Measurements from ENCODE around the gene MAP9.

Gene MAP9

DNA sequence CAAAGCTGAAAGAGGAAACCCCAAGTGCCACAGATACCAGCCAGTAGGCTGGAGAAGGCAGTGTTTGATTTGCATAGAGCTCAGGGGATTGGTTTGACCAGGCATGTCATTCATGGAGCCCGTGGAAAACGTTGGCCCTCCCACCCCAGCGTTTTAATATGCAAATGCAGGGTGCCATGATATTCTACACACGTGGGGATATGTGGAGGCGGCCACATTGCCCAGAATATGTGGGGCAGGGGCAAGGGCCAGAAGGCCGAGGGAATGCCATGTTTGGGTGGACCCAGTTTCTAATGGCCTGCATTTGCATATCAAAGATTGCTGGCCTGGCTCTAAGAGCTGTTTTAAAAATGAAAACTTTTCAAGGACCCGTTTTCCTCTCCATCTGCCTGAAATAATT is 71.1 kb downstream of the MAP9 start:
- H3K36me3 ChIP-seq (replicated peaks; ENCODE audit: low read depth, low read length) = no peaks in the 10 kb centered on the region
- H3K4me3 ChIP-seq (ENCODE audit: low read length) = no peak overlapping the region
- no peaks in the 10 kb centered on the region for H3K9me3 ChIP-seq (ENCODE audit: insufficient read depth, low read length)
- TF ChIP-seq EZH2phosphoT487 (IDR thresholded peaks at IDR 0.05; ENCODE audit: low read depth) = no peak
- TF ChIP-seq, protein P1, sequence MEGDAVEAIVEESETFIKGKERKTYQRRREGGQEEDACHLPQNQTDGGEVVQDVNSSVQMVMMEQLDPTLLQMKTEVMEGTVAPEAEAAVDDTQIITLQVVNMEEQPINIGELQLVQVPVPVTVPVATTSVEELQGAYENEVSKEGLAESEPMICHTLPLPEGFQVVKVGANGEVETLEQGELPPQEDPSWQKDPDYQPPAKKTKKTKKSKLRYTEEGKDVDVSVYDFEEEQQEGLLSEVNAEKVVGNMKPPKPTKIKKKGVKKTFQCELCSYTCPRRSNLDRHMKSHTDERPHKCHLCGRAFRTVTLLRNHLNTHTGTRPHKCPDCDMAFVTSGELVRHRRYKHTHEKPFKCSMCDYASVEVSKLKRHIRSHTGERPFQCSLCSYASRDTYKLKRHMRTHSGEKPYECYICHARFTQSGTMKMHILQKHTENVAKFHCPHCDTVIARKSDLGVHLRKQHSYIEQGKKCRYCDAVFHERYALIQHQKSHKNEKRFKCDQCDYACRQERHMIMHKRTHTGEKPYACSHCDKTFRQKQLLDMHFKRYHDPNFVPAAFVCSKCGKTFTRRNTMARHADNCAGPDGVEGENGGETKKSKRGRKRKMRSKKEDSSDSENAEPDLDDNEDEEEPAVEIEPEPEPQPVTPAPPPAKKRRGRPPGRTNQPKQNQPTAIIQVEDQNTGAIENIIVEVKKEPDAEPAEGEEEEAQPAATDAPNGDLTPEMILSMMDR (IDR thresholded peaks at IDR 0.05; ENCODE audit: low read depth, low read length) = no peak
- H3K4me1 ChIP-seq (ENCODE audit: low read length) = peaks cover 3% of the 10 kb centered on the region; the same call in 1 of the 2 replicates
- H2AFZ ChIP-seq (ENCODE audit: low read depth, low read length) = no peak overlapping the region
- H3K27ac ChIP-seq (ENCODE audit: low read length) = no peak overlapping the region
- no peak overlapping the region for H3K9ac ChIP-seq (ENCODE audit: low read length)
- H4K20me1 ChIP-seq (ENCODE audit: insufficient read depth, low read length) = no peaks in the 10 kb centered on the region
- no peak overlapping the region for H3K4me2 ChIP-seq (ENCODE audit: low read length)
- H3K27me3 ChIP-seq (ENCODE audit: low read depth, low read length) = no peaks in the 10 kb centered on the region
- H3K79me2 ChIP-seq (ENCODE audit: low read length) = no peaks in the 10 kb centered on the region

DNA sequence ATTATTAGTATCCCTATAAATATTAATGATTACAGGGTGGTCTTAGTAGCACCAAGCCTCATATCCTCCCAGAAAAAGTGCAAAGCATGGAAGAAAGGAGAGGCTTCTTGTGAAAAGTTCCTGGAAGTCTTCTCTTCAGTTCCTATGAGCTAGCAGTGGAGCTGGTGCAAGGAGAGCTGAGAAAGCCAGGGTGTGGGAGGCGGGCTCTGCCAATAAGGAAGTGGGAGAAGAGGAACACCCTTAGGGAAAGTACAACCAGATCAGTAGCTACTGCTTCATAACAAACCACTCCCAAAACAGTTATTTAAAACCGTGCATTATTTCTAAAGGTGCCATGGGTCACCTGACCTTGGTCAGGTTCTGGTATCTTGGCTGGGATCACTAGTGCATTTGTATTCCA is 72.4 kb downstream of the MAP9 start:
- Histone ChIP-seq H2AFZ (ENCODE audit: low read depth, low read length) (peak overlapping the region; percentile 25), H4K20me1 (ENCODE audit: insufficient read depth, low read length) (no peaks in the 10 kb centered on the region), H3K27me3 (ENCODE audit: low read depth, low read length) (no peaks in the 10 kb centered on the region), H3K36me3 (replicated peaks; ENCODE audit: low read depth, low read length) (no peaks in the 10 kb centered on the region), H3K9me3 (ENCODE audit: insufficient read depth, low read length) (no peaks in the 10 kb centered on the region), H3K9ac (ENCODE audit: low read length) (no peak overlapping the region), H3K27ac (ENCODE audit: low read length) (no peak overlapping the region), H3K79me2 (ENCODE audit: low read length) (no peaks in the 10 kb centered on the region), H3K4me2 (ENCODE audit: low read length) (0 out of 2 replicates have a peak overlapping the region, but pooled peaks have one; percentile 1), H3K4me3 (ENCODE audit: low read length) (no peak overlapping the region), H3K4me1 (ENCODE audit: low read length) (peaks cover 3% of the 10 kb centered on the region; the same call in 1 of the 2 replicates)
- no peak for TF ChIP-seq EZH2phosphoT487 (IDR thresholded peaks at IDR 0.05; ENCODE audit: low read depth)
- TF ChIP-seq, protein P1 (IDR thresholded peaks at IDR 0.05; ENCODE audit: low read depth, low read length) = no peak

DNA sequence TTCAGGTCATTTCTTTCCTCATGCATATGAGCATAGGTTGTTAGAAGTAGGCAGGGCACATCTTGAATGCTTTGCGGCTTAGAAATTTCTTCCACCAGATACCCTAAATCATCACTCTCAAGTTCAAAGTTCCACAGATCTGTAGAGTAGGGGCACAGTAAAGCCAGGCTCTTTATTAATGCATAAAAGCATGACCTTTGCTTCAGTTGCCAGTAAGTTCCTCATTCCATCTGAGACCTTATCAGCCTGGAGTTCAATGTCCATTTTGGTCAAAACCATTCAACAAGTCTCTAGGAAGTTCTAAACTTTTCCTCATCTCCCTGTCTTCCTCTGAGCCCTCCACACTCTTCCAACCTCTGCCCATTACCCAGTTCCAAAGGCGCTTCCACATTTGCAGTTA is 77.7 kb downstream of the MAP9 start:
- Histone ChIP-seq H3K27ac (ENCODE audit: low read length) (no peak overlapping the region), H3K4me2 (ENCODE audit: low read length) (no peak overlapping the region), H4K20me1 (ENCODE audit: insufficient read depth, low read length) (no peaks in the 10 kb centered on the region), H3K4me3 (ENCODE audit: low read length) (no peak overlapping the region), H3K36me3 (replicated peaks; ENCODE audit: low read depth, low read length) (no peaks in the 10 kb centered on the region), H3K9me3 (ENCODE audit: insufficient read depth, low read length) (peaks cover 8% of the 10 kb centered on the region), H3K79me2 (ENCODE audit: low read length) (no peaks in the 10 kb centered on the region), H2AFZ (ENCODE audit: low read depth, low read length) (no peak overlapping the region), H3K9ac (ENCODE audit: low read length) (no peak overlapping the region), H3K27me3 (ENCODE audit: low read depth, low read length) (no peaks in the 10 kb centered on the region), H3K4me1 (ENCODE audit: low read length) (no peaks in the 10 kb centered on the region)
- TF ChIP-seq, protein P1 (IDR thresholded peaks at IDR 0.05; ENCODE audit: low read depth, low read length) = no peak
- TF ChIP-seq EZH2phosphoT487 (IDR thresholded peaks at IDR 0.05; ENCODE audit: low read depth) = no peak
